ENCODE data around the gene MED26. TPM values are rescaled to one million over a fixed set of nuclear protein-coding genes. Genes with fewer than 3 reads are reported as not detected.

MED26 gene
- total and polyA plus RNA-seq, 2 of the 13 experiments (the other 11 are each of a cell fraction or from before 2014, with no cell fraction given), result 3.5 to 3.8 TPM

- no peak for TF ChIP-seq AHR (CRISPR knock-in tag; IDR thresholded peaks at IDR 0.05)
- TF ChIP-seq ZNF331 (CRISPR knock-in tag; IDR thresholded peaks at IDR 0.05), result no peak
- no peak for TF ChIP-seq KIAA2018 (CRISPR knock-in tag; IDR thresholded peaks at IDR 0.05; ENCODE audit: borderline replicate concordance)
Measured at GRCh38 chr19:16677055-16677454, 49.1 kb upstream of the MED26 start (continued).

- no peaks in the 10 kb centered on the region for H4K20me1 ChIP-seq (ENCODE audit: insufficient read depth, low read length)
- H3K79me2 ChIP-seq (ENCODE audit: insufficient read depth, low read length), result no peaks in the 10 kb centered on the region
- ATAC-seq, result peak; percentile 56
- peak; percentile 14 for DNase-seq (ENCODE audit: low spot score)
- peak overlapping the region; percentile 45 for H2AFZ ChIP-seq (ENCODE audit: low read length)
- H3K27ac ChIP-seq (ENCODE audit: extremely low read length, insufficient read depth, low read length), result no peak overlapping the region
- H3K4me3 ChIP-seq (replicated peaks in 1 of 3; ENCODE audit: insufficient read depth in 1 of 3, low read depth in 2 of 3, low read length in 3 of 3), result peak overlapping the region; percentile 18 to 48 (median 46); a peak in 5 of 6 replicates
- H3K4me1 ChIP-seq (ENCODE audit: insufficient read depth, low read length), result peaks cover 14% of the 10 kb centered on the region; the same call in 1 of the 2 replicates
- in situ Hi-C loops (cut with HindIII; ENCODE audit: extremely low pct_ligation_motif_present, low pct_unique_long_range_greater_than_20kb), result no loop called here
- peaks cover 0 to 7% of the 10 kb centered on the region in 2 experiments; a peak in 1 of 5 replicates for H3K36me3 ChIP-seq (replicated peaks in 1 of 2; ENCODE audit: control insufficient read depth in 1 of 2, insufficient read depth in 2 of 2, low read length in 2 of 2)
- peak; percentile 79 for FAIRE-seq
- peak overlapping the region; percentile 20 for H3K9ac ChIP-seq (ENCODE audit: insufficient read depth, low read depth, low read length)
- POLR2A ChIA-PET, result interaction anchor here (1.0 to 1.7 kb wide), 2 partner anchors 9 to 16 kb away, joined by 3 to 9 read pairs; partner anchors contain the start of genes SMIM7 and TMEM38A
- BruUV-seq (replicated peaks), result no TSS peak
- intact Hi-C loops (cut with micrococcal nuclease; ENCODE audit: unreplicated experiment), result no loop called here
- H3K27me3 ChIP-seq (ENCODE audit: control insufficient read depth in 1 of 2, insufficient read depth in 2 of 2, low read length in 2 of 2), result no peaks in the 10 kb centered on the region
- H3K9me3 ChIP-seq (ENCODE audit: low read length), result no peaks in the 10 kb centered on the region
- CTCF ChIA-PET (ENCODE audit: low intra/inter-chr PET ratio, low total read pairs), result no interaction called here
- peak overlapping the region; percentile 57 for H3K4me2 ChIP-seq (ENCODE audit: low read depth, low read length)
- 26% methylated on average over 15 of the region's 15 CpGs for whole genome bisulfite sequencing (ENCODE audit: low lambda C conversion rate)
- TF ChIP-seq ZNF687 (CRISPR knock-in tag; IDR thresholded peaks at IDR 0.05), result peak; percentile 15; the same call in 1 of the 2 replicates
- 0 out of 2 replicates have a peak, but pooled peaks have one; percentile 9 for TF ChIP-seq SOX5 (CRISPR knock-in tag; IDR thresholded peaks at IDR 0.05; ENCODE audit: borderline replicate concordance)
- TF ChIP-seq NR2F6 (IDR thresholded peaks at IDR 0.05), result 0 out of 2 replicates have a peak, but pooled peaks have one; percentile 38
- TF ChIP-seq NR2F6 (CRISPR knock-in tag; IDR thresholded peaks at IDR 0.05), result no peak
- TF ChIP-seq ISL2 (CRISPR knock-in tag; IDR thresholded peaks at IDR 0.05), result no peak
- 0 out of 2 replicates have a peak, but pooled peaks have one; percentile 33 for TF ChIP-seq SALL1 (CRISPR knock-in tag; IDR thresholded peaks at IDR 0.05)
Measured at GRCh38 chr19:16676101-16676798, 48.2 kb upstream of the MED26 start.
